ENCODE data around the gene ADO. TPM values are rescaled to one million over a fixed set of nuclear protein-coding genes. Genes with fewer than 3 reads are reported as not detected.
A peak's percentile ranks its signal among the peaks of the same experiment; 100 is the strongest.

The ADO gene
- total RNA-seq, 4 donors from 2014 or later = 9.6 to 25.4 (median 15.0) TPM

GRCh38 chr10:62812672-62813439 lies 8.3 kb downstream of the ADO start:
- H3K36me3 ChIP-seq = no peaks in the 10 kb centered on the region
- TF ChIP-seq EP300 (IDR thresholded peaks at IDR 0.05; ENCODE audit: low read depth) = no peak
- TF ChIP-seq CTCF (IDR thresholded peaks at IDR 0.05) = no peak
- H3K4me1 ChIP-seq = peaks cover 5 to 29% (median 20%) of the 10 kb centered on the region in 4 donors
- no peak overlapping the region for H3K27ac ChIP-seq
- 96% methylated on average over 13 of the region's 13 CpGs; no CpG with 5 or more reads in 1 of the 2 donors for WGBS, 2 donors (ENCODE audit: low coverage in 1 of 2)
- no peaks in the 10 kb centered on the region for H3K9me3 ChIP-seq
- H3K4me3 ChIP-seq = no peak overlapping the region
- DNase-seq = no peak
- in situ Hi-C loops (cut with MboI; ENCODE audit: low pct_ligation_motif_present in 1 of 4, low pct_unique_long_range_greater_than_20kb in 1 of 4, low sequenced_read_pairs in 3 of 4) (loop anchor here in 3 of 4 donors (10.0 to 25.0 kb wide), 2 partner anchors 218 to 349 kb away; no protein-coding TSS in a partner anchor), intact Hi-C loops (cut with DNase I; ENCODE audit: low total_unique reads) (loop anchor here (10.0 kb wide), 1 partner anchor 218 kb away; no protein-coding TSS in a partner anchor)
- peaks cover 21% of the 10 kb centered on the region for H3K27me3 ChIP-seq

- H3K4me1 ChIP-seq = peaks cover 8 to 31% (median 25%) of the 10 kb centered on the region in 4 donors
- no peak overlapping the region for H3K27ac ChIP-seq
- TF ChIP-seq EP300 (IDR thresholded peaks at IDR 0.05; ENCODE audit: low read depth) (no peak), POLR2AphosphoS5 (IDR thresholded peaks at IDR 0.05) (no peak), POLR2A (IDR thresholded peaks at IDR 0.05) (no peak), CTCF (IDR thresholded peaks at IDR 0.05) (no peak)
- 96% methylated on average over 27 of the region's 27 CpGs; no CpG with 5 or more reads in 1 of the 2 donors for WGBS, 2 donors (ENCODE audit: low coverage in 1 of 2)
- no peaks in the 10 kb centered on the region for H3K36me3 ChIP-seq
- H3K27me3 ChIP-seq = peaks cover 25% of the 10 kb centered on the region
- intact Hi-C loops (cut with DNase I; ENCODE audit: low total_unique reads) = loop anchor here (10.0 kb wide), 1 partner anchor 219 kb away; no protein-coding TSS in a partner anchor
- no peak overlapping the region for H3K4me3 ChIP-seq
- in situ Hi-C loops (cut with MboI; ENCODE audit: low pct_ligation_motif_present in 1 of 4, low pct_unique_long_range_greater_than_20kb in 1 of 4, low sequenced_read_pairs in 3 of 4) = loop anchor here in 3 of 4 donors (10.0 to 25.0 kb wide), 2 partner anchors 219 to 349 kb away; no protein-coding TSS in a partner anchor
- H3K9me3 ChIP-seq = no peaks in the 10 kb centered on the region
- no peak for DNase-seq
These were observed 8.9 kb downstream of the ADO start for GRCh38 chr10:62813453-62813852.

GRCh38 chr10:62813981-62814380 lies 9.5 kb downstream of the ADO start:
- Histone ChIP-seq H3K27me3 (peaks cover 30% of the 10 kb centered on the region), H3K4me1 (peaks cover 8 to 33% (median 30%) of the 10 kb centered on the region in 4 donors), H3K27ac (no peak overlapping the region), H3K9me3 (no peaks in the 10 kb centered on the region), H3K36me3 (no peaks in the 10 kb centered on the region), H3K4me3 (no peak overlapping the region)
- in situ Hi-C loops (cut with MboI; ENCODE audit: low pct_ligation_motif_present in 1 of 4, low pct_unique_long_range_greater_than_20kb in 1 of 4, low sequenced_read_pairs in 3 of 4) = loop anchor here in 3 of 4 donors (10.0 to 25.0 kb wide), 2 partner anchors 219 to 348 kb away; no protein-coding TSS in a partner anchor
- intact Hi-C loops (cut with DNase I; ENCODE audit: low total_unique reads) = loop anchor here (10.0 kb wide), 1 partner anchor 219 kb away; no protein-coding TSS in a partner anchor
- 87 to 91% methylated on average over 5 of the region's 5 CpGs for whole genome bisulfite sequencing, 2 donors (ENCODE audit: low coverage in 1 of 2)
- TF ChIP-seq CTCF (IDR thresholded peaks at IDR 0.05) (no peak), EP300 (IDR thresholded peaks at IDR 0.05; ENCODE audit: low read depth) (no peak), POLR2A (IDR thresholded peaks at IDR 0.05) (no peak), POLR2AphosphoS5 (IDR thresholded peaks at IDR 0.05) (no peak)
- no peak for DNase-seq

- DNase-seq = no peak
- Histone ChIP-seq H3K4me3 (peak overlapping the region; percentile 11 to 87 (median 79)), H3K4me1 (peaks cover 8 to 35% (median 31%) of the 10 kb centered on the region in 4 donors), H3K27me3 (peaks cover 39% of the 10 kb centered on the region), H3K9me3 (no peaks in the 10 kb centered on the region), H3K36me3 (no peaks in the 10 kb centered on the region), H3K27ac (no peak overlapping the region)
- in situ Hi-C loops (cut with MboI; ENCODE audit: low pct_ligation_motif_present in 1 of 4, low pct_unique_long_range_greater_than_20kb in 1 of 4, low sequenced_read_pairs in 3 of 4) = loop anchor here in 3 of 4 donors (10.0 to 25.0 kb wide), 2 partner anchors 220 to 347 kb away; no protein-coding TSS in a partner anchor
- intact Hi-C loops (cut with DNase I; ENCODE audit: low total_unique reads) = loop anchor here (5.0 to 10.0 kb wide), 2 partner anchors 220 to 378 kb away; no protein-coding TSS in a partner anchor
- TF ChIP-seq CTCF (IDR thresholded peaks at IDR 0.05) = no peak
- no peak for TF ChIP-seq POLR2AphosphoS5 (IDR thresholded peaks at IDR 0.05)
- no peak for TF ChIP-seq POLR2A (IDR thresholded peaks at IDR 0.05)
- no peak for TF ChIP-seq EP300 (IDR thresholded peaks at IDR 0.05; ENCODE audit: low read depth)
- 0 to 5% methylated on average over 11 to 35 of the region's 54 CpGs for WGBS, 2 donors (ENCODE audit: low coverage in 1 of 2)
These were observed 10.3 kb downstream of the ADO start for GRCh38 chr10:62814756-62815380.

Data from transverse colon (tissue), 4 donors.